HG02981 (cell line): ENCODE data around the gene TSBP1.
"Not testable (repeated sequence)": the region's sequence is repeated elsewhere in the genome, so short reads cannot be mapped to it uniquely, and the experiment has no call there.

Source experiments
- ATAC-seq: cut with Tn5 transposase; IDR thresholded peaks from one replicate; pipeline ENCODE4 v1.9.1; 2021; ENCODE audit warnings: mild to moderate bottlenecking, moderate library complexity; ENCODE audit not compliant: unreplicated experiment

The TSBP1 gene

GRCh38 chr6:32291543-32291942 lies 80.2 kb downstream of the TSBP1 start:
- no peak for ATAC-seq

- no peak for ATAC-seq
Measured at GRCh38 chr6:32290886-32291450, 80.7 kb downstream of the TSBP1 start.

- no peak for ATAC-seq
Measured at GRCh38 chr6:32288426-32288825, 83.3 kb downstream of the TSBP1 start.

GRCh38 chr6:32273801-32274577 lies 97.7 kb downstream of the TSBP1 start:
- not testable (repeated sequence) for ATAC-seq

GRCh38 chr6:32271429-32271828 lies 100.3 kb downstream of the TSBP1 start:
- no peak for ATAC-seq

GRCh38 chr6:32268459-32268858 lies 103.2 kb downstream of the TSBP1 start:
- not testable (repeated sequence) for ATAC-seq

- no peak for ATAC-seq
Measured at GRCh38 chr6:32267035-32267434, 104.7 kb downstream of the TSBP1 start.

- not testable (repeated sequence) for ATAC-seq
Measured at GRCh38 chr6:32257262-32257661, 114.4 kb downstream of the TSBP1 start.

GRCh38 chr6:32255199-32256153 lies 116.2 kb downstream of the TSBP1 start:
- ATAC-seq = peak; percentile 75

- ATAC-seq = no peak
Measured at GRCh38 chr6:32254761-32255198, 116.9 kb downstream of the TSBP1 start.

GRCh38 chr6:32252331-32253009 lies 119.2 kb downstream of the TSBP1 start:
- ATAC-seq = no peak

- no peak for ATAC-seq
Measured at GRCh38 chr6:32249262-32249661, 122.4 kb downstream of the TSBP1 start.

GRCh38 chr6:32247401-32247800 lies 124.3 kb downstream of the TSBP1 start:
- no peak for ATAC-seq

GRCh38 chr6:32244946-32245398 lies 126.7 kb downstream of the TSBP1 start:
- ATAC-seq = no peak

GRCh38 chr6:32244270-32244669 lies 127.4 kb downstream of the TSBP1 start:
- no peak for ATAC-seq
